GM19372 (cell line): ENCODE measurements around the gene DOHH.
"Not testable (repeated sequence)": the region's sequence is repeated elsewhere in the genome, so short reads cannot be mapped to it uniquely, and the experiment has no call there.

Source experiments
- ATAC-seq: cut with Tn5 transposase; IDR thresholded peaks from one replicate; pipeline ENCODE4 v1.9.1; 2021; ENCODE audit warnings: mild to moderate bottlenecking, low read depth, moderate library complexity; ENCODE audit not compliant: unreplicated experiment

The DOHH gene

DNA sequence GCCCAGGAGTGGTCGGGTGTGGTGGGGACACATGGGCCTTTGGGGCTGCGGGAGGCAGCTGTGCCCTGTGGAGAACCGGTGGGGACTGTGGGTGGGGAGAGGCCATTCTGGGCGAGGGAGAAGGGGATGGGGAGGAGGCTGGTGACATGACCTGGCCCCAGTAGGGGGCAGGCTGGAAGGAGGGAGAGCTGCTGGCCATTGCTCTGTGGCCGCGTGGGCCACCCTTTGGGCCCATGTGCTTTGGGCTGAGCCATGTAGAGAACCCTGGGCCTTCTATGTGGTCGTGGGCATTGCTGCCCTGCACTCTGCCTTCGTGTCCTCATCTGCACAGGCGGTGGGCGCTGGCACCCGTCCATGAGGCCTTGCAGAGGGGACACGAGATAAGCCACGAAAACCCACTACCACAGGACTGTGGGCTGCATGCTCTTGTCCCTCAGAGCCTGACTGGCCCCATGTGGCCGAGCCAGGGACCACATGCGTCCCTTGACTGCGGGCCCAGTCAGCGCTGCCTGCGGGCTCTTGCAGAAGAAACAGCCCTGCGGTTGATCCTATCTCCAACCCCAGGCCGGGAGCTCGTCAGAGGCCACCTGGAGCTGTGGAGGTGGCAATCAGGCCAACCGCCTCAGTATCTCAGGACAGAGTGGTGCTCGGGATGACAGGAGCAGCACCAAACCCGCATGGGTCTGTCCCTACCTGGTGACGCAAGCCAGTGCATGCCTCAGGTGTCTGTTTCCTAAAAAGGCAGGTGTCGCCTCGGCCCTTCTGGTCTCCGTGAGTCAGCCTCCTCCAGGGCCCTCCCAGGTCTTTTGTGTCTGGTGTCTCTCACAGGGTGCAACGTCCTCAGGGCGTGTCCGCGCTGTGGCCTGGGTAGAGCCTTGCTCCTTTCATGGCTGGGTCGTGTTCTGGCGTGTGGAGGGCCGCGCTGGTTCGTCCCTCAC lies 20.0 kb upstream of the DOHH start:
- no peak for ATAC-seq

- ATAC-seq, result no peak
Measured at GRCh38 chr19:3519126-3519525, 18.7 kb upstream of the DOHH start.

DNA sequence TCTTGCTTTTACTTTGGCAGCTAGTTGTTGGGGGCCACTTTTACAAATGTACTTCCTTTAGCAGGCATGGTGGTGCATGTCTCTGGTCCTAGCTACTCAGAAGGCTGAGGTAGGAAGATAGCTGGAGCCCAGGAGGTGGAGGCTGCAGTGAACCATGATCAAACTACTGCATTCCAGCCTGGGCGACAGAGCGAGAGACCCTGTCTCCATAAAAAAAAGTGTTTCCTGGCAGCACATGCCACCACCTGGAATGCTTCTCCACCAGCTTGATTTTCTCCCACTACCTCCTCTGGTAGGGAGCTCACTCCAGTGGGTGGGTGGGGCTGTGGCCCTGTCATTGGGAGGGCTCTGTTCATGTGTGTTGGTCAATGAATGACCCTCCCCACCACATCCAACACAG lies 18.2 kb upstream of the DOHH start:
- ATAC-seq, result no peak

DNA sequence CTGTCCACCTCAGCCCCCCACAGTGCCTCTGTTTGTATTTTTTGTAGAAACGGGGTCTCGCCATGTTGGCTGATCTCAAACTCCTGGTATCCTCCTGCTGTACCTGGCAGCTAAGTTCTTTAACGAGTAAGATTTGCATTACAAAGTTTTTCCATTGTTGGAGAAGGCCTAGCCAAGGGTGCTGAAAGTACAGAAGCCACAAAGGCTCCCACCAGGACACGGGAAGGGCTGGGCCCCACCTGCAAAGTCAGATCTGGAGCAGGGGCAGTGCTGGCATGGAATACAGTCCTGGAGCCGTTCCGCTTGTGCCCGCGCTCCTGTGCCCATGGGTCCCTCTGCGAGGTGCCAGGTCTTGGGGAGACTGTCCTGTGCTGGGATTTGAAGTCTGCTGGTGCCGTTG lies 17.8 kb upstream of the DOHH start:
- ATAC-seq, result no peak

DNA sequence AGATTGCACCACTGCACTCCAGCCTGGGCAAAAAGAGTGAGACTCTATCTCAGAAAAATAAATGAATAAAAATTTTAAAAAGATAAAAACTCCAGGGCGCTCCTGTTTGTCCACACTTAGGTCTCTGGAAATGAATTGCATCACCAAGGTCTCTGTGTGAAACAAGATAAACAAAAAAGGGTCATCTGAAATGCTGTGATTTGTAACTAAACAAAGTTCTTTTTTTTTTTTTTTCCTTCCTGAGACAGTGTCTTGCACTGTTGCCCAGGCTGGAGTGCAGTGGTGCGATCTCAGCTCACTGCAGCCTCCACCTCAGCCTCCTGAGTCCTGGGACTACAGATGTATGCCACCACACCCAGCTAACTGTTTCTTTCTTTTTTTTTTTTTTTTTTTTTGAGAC lies 17.2 kb upstream of the DOHH start:
- ATAC-seq, result no peak

GRCh38 chr19:3516675-3517207 lies 16.3 kb upstream of the DOHH start:
- ATAC-seq, result no peak

GRCh38 chr19:3515891-3516422 lies 15.5 kb upstream of the DOHH start:
- ATAC-seq, result no peak

- ATAC-seq, result no peak
Measured at GRCh38 chr19:3514930-3515329, 14.5 kb upstream of the DOHH start.

GRCh38 chr19:3513229-3514140 lies 13.0 kb upstream of the DOHH start:
- ATAC-seq, result no peak

DNA sequence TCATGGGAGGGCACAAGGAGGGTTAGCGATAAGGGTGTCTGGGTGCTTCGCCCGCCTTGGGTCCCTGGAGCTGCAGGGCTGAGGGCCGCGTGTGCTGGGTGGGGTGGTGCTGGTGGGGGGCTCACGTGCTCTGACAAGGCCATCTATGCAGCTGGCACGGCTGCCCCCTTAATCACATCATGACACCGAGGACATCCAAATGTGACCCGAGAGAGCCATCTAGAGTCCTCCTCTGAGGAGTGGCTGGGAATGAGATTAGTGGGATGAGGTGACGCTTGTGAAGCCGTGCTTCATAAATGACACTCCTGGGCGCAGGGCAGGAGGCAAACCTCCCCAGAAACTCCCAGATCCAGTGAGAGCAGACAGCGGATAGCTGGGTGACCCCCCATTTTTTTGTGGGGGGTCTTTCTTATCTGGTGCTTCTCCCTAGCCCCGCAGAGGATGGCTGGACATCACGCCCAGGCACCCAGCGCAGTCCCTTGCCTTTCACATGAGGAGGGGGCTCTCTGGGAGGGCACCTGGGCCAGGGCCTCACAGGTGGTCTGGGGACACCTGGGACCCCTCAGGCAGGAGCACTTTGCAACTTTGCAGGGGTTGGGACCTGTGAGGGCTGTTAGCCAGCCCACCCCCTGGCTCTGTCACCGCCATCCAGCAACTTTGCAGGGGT lies 12.2 kb upstream of the DOHH start:
- no peak for ATAC-seq

- ATAC-seq, result no peak
Measured at GRCh38 chr19:3511506-3512251, 11.2 kb upstream of the DOHH start.

DNA sequence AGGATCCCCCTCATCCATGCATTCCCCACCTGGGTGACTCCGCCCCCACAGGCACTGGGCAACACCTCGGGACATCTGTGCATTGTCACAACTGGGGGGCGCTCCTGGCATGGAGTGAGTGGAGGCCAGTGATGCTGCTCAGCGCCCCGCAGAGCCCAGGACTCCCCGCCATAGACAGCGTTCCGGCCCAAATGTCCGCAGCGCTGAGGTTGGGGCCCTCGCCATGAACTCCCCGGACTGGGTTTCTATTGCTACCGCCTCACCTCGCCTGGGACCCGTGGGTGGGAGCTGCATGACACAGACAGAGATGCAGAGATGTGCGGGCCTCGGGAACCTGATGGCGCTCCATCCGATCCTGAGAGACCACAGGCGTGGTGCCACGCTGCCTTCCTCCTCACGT lies 10.3 kb upstream of the DOHH start:
- ATAC-seq, result no peak

- ATAC-seq, result no peak
Measured at GRCh38 chr19:3509566-3509989, 9.1 kb upstream of the DOHH start.

- no peak for ATAC-seq
Measured at GRCh38 chr19:3508771-3509535, 8.5 kb upstream of the DOHH start.

GRCh38 chr19:3508121-3508661 lies 7.7 kb upstream of the DOHH start:
- not testable (repeated sequence) for ATAC-seq

- no peak for ATAC-seq
Measured at GRCh38 chr19:3507371-3508120, 7.1 kb upstream of the DOHH start.

- ATAC-seq, result no peak
Measured at GRCh38 chr19:3506384-3507340, 6.2 kb upstream of the DOHH start.
